ENCODE results near the gene ACSM2A. TPM values are rescaled to one million over a fixed set of nuclear protein-coding genes. Genes with fewer than 3 reads are reported as not detected.
"Not testable (repeated sequence)": the region's sequence is repeated elsewhere in the genome, so short reads cannot be mapped to it uniquely, and the experiment has no call there.

The ACSM2A gene
- total RNA-seq: not detected

DNA sequence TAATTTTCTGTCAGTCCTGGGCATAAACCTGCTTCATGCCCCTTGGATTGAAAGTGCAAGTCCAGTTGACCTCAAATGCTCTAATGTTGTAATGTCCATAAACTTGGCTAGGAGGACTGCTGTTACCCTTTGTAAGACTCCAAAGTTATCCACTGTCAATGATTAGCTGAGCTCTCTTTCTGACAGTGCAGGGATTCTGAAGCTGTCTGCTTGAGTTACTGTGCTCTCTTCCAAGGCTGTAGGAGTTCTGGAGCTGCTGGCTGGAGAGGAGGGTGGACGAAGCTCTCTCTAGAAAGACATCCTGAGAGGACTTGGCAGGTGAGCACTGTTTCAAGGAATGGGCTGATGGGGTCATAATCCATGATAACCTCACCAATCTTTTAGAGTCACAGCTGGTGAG is at the start of gene ACSM2A:
Gene ACSM2A, plus strand, starts transcription at position 158 of the 400 bp plus-strand sequence. CDS start 8,594 bp downstream, outside the sequence.
- WGBS, 2 donors: no CpG with 5 or more reads among the region's 1 CpG
- DNase-seq; H3K27ac ChIP-seq; H3K9me3 ChIP-seq; H3K4me1 ChIP-seq; H3K4me3 ChIP-seq; H3K36me3 ChIP-seq; H3K27me3 ChIP-seq; intact Hi-C loops (cut with DNase I): not testable (repeated sequence)

- WGBS, 2 donors: 76 to 79% methylated on average over 2 of the region's 2 CpGs
- intact Hi-C loops (cut with DNase I): no loop called here
These were observed 48.7 kb upstream of the ACSM2A start for GRCh38 chr16:20402651-20403050.

GRCh38 chr16:20404637-20405036 is 46.7 kb upstream of the ACSM2A start, which contains the start of gene PDILT:
PDILT (minus strand) TSS chr16:20404737; CDS start chr16:20399300, 5,437 bp downstream.
- intact Hi-C loops (cut with DNase I): no loop called here
- TF ChIP-seq CTCF (IDR thresholded peaks at IDR 0.05) (no peak), POLR2A (IDR thresholded peaks at IDR 0.05) (no peak)
- H3K27me3 ChIP-seq: no peaks in the 10 kb centered on the region
- H3K4me3 ChIP-seq: no peak within 1 kb of the TSS
- DNase-seq: no peak
- no peaks in the 10 kb centered on the region for H3K9me3 ChIP-seq
- H3K4me1 ChIP-seq: no peaks in the 10 kb centered on the region
- no peaks in the 10 kb centered on the region for H3K36me3 ChIP-seq
- 83% methylated on average over 2 of the region's 2 CpGs; no CpG with 5 or more reads in 1 of the 2 donors for WGBS, 2 donors
- no peak within 1 kb of the TSS for H3K27ac ChIP-seq

More at GRCh38 chr16:20402651-20403050, 48.7 kb upstream of the ACSM2A start:
- no peaks in the 10 kb centered on the region for H3K27me3 ChIP-seq
- H3K4me3 ChIP-seq: no peak overlapping the region
- DNase-seq: no peak
- no peaks in the 10 kb centered on the region for H3K4me1 ChIP-seq
- H3K9me3 ChIP-seq: no peaks in the 10 kb centered on the region
- no peaks in the 10 kb centered on the region for H3K36me3 ChIP-seq
- H3K27ac ChIP-seq: no peak overlapping the region
- no peak for TF ChIP-seq CTCF (IDR thresholded peaks at IDR 0.05)
- no peak for TF ChIP-seq POLR2A (IDR thresholded peaks at IDR 0.05)

DNA sequence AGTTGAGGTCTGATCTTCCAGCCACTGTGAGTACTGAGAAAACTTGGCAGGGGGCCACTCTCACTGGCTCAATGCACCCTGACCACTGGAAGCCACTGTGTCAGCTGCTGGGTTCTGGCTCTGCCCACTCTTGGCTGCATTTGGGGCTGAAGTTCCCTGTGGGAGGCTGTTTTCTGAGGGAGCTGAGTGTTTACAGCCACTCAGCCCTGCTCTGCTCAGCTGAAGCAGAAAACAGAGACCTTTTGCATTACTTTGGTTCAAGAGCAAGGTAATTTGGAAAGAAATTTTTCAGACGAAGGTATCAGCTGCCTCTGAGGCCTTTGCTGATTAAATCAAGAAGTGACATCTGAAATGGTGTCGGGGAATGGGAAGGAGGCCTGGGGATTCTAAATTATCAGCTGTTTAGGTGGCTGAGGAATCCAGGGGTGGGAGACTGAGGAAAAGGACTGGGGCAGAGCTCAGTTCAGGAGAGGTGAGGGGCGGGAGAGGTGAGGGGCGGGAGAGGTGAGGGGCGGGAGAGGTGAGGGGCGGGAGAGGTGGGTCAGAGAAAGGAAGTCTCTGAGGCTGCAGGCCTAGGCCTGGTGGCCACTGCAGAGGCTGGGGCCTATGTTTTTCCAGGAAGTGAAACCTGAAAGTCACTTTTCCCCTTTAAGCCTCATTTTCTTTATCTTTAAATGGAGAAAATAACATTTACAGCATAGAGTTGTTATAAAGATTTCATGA is 41.8 kb upstream of the ACSM2A start, which contains the start of gene ACSM5:
Gene ACSM5, plus strand, starts transcription at position 137 of the 723 bp plus-strand sequence. CDS start 1,951 bp downstream, outside the sequence.
- DNase-seq: no peak
- 62 to 84% methylated on average over 4 of the region's 6 CpGs for WGBS, 2 donors
- Histone ChIP-seq H3K27me3 (no peaks in the 10 kb centered on the region), H3K27ac (peak within 1 kb of the TSS in 2 of 4 donors; percentile 44 to 48), H3K4me1 (no peaks in the 10 kb centered on the region), H3K36me3 (no peaks in the 10 kb centered on the region), H3K4me3 (no peak within 1 kb of the TSS), H3K9me3 (no peaks in the 10 kb centered on the region)
- intact Hi-C loops (cut with DNase I): no loop called here
- TF ChIP-seq POLR2A (IDR thresholded peaks at IDR 0.05) (no peak), CTCF (IDR thresholded peaks at IDR 0.05) (no peak)

DNA sequence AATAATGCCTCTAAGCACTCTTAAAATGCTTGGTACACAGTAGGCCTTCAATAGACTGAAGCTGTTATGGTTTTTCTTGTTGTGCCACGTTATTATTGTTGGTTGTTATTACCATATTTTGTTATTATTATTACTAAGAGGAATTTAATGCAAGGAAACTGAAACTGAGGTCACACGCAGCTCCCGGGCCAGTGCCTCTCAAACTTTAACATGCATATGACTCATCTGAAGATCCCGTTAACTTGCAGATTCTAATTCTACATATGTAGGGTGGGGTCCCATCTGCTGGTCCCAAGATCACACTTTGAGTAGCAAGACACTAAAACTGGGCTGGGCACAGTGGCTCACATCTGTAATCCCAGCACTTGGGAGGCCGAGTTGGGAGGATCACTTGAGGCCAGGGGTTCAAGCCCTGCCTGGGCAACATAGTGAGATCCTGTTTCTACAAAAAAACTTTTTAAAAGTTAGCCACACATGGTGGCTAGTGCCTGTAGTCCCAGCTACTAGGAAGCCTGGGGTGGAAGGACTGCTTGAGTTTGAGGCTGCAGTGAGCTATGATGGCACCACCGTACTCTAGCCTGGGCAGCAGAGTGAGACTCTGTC is 41.1 kb upstream of the ACSM2A start:
- H3K27ac ChIP-seq: peak overlapping the region in 1 of 4 donors; percentile 29
- H3K9me3 ChIP-seq: no peaks in the 10 kb centered on the region
- 41 to 61% methylated on average over 6 of the region's 6 CpGs for WGBS, 2 donors

More for the DNA sequence above, 41.1 kb upstream of the ACSM2A start:
- intact Hi-C loops (cut with DNase I): no loop called here
- Histone ChIP-seq H3K27me3 (no peaks in the 10 kb centered on the region), H3K4me1 (no peaks in the 10 kb centered on the region), H3K36me3 (no peaks in the 10 kb centered on the region), H3K4me3 (no peak overlapping the region)
- TF ChIP-seq POLR2A (IDR thresholded peaks at IDR 0.05): no peak
- TF ChIP-seq CTCF (IDR thresholded peaks at IDR 0.05): no peak
- DNase-seq: no peak
